Suprapubic skin (tissue), 4 donors: ENCODE data around the gene CEP126.

ENCODE experiments used
- CTCF ChIP-seq, 2 donors: fragments of 200-600 bp in 1 of 2; fragments of 450-650 bp in 1 of 2; sonication (generic) in 1 of 2; IDR thresholded peaks; one replicate each; pipeline ENCODE4 v1.5.1; 2016 to 2019; ENCODE audit warnings: antibody characterized with exemption in 2 of 2, mild to moderate bottlenecking in 1 of 2, moderate library complexity in 1 of 2
- EP300 ChIP-seq: sonication (generic); formaldehyde crosslinking; IDR thresholded peaks from one replicate; pipeline ENCODE4 v1.6.1; 2017; ENCODE audit warnings: antibody characterized with exemption
- POLR2A ChIP-seq, 2 donors: fragments of 450-650 bp; IDR thresholded peaks; one replicate each; pipeline ENCODE4 v1.6.1; 2017; ENCODE audit warnings: antibody characterized with exemption in 2 of 2, mild to moderate bottlenecking in 2 of 2, moderate library complexity in 2 of 2
- POLR2AphosphoS5 ChIP-seq, 3 donors: sonication (generic); formaldehyde crosslinking; IDR thresholded peaks; one replicate each; pipeline ENCODE4 v1.6.1; 2017; ENCODE audit warnings: antibody characterized with exemption in 3 of 3

GRCh38 chr11:102047305-102047924 lies 132.6 kb downstream of the CEP126 start, which contains the start of gene CFAP300:
- TF ChIP-seq CTCF (IDR thresholded peaks at IDR 0.05): no peak
- peak in 1 of 2 donors; percentile 34 for TF ChIP-seq POLR2A (IDR thresholded peaks at IDR 0.05)
- no peak for TF ChIP-seq EP300
- TF ChIP-seq POLR2AphosphoS5 (IDR thresholded peaks at IDR 0.05): no peak
